Tibial nerve (tissue), 3 donors: ENCODE data around the gene ATOH7.

Experiments
- POLR2A ChIP-seq, 2 donors: fragments of 450-650 bp; IDR thresholded peaks; one replicate each; pipeline ENCODE4 v1.6.1; 2017; ENCODE audit warnings: antibody characterized with exemption in 2 of 2, mild to moderate bottlenecking in 2 of 2, moderate library complexity in 2 of 2
- TF ChIP-seq, protein P1 (sequence below), 5 experiments: fragments of 200-600 bp in 3 of 5; fragments of 450-650 bp in 2 of 5; sonication (generic) in 3 of 5; IDR thresholded peaks; one replicate each; pipeline ENCODE4 v1.5.1; 2016 to 2019; ENCODE audit warnings: antibody characterized with exemption in 5 of 5, mild to moderate bottlenecking in 3 of 5, moderate library complexity in 2 of 5

DNA sequence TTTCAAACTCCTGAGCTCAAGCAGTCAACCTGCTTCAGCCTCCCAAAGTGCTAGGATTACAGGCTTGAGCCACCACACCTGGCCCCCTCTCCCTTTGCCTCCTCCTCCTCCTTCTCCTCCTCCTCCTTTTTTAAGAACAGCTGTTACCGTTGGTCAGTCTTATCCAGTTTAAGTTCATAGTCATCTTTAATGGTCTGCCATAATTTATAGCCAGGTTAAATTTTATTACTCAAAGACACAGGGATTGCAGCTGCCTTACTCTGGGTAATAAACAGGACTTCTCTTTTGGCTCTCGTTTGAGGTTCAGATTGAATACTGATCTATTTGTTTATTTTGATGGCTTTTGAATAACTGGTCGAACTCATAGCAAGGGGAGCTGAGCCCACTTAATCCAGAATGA lies 35.2 kb downstream of the ATOH7 start:
- TF ChIP-seq, protein P1, sequence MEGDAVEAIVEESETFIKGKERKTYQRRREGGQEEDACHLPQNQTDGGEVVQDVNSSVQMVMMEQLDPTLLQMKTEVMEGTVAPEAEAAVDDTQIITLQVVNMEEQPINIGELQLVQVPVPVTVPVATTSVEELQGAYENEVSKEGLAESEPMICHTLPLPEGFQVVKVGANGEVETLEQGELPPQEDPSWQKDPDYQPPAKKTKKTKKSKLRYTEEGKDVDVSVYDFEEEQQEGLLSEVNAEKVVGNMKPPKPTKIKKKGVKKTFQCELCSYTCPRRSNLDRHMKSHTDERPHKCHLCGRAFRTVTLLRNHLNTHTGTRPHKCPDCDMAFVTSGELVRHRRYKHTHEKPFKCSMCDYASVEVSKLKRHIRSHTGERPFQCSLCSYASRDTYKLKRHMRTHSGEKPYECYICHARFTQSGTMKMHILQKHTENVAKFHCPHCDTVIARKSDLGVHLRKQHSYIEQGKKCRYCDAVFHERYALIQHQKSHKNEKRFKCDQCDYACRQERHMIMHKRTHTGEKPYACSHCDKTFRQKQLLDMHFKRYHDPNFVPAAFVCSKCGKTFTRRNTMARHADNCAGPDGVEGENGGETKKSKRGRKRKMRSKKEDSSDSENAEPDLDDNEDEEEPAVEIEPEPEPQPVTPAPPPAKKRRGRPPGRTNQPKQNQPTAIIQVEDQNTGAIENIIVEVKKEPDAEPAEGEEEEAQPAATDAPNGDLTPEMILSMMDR (IDR thresholded peaks at IDR 0.05), result no peak
- no peak for TF ChIP-seq POLR2A (IDR thresholded peaks at IDR 0.05)
